GM19324 (cell line): ENCODE data around the gene TET3.

ENCODE experiments used
- ATAC-seq: cut with Tn5 transposase; IDR thresholded peaks from one replicate; pipeline ENCODE4 v1.9.1; 2021; ENCODE audit warnings: mild to moderate bottlenecking, moderate library complexity; ENCODE audit not compliant: unreplicated experiment, low FRiP score

The TET3 gene

DNA sequence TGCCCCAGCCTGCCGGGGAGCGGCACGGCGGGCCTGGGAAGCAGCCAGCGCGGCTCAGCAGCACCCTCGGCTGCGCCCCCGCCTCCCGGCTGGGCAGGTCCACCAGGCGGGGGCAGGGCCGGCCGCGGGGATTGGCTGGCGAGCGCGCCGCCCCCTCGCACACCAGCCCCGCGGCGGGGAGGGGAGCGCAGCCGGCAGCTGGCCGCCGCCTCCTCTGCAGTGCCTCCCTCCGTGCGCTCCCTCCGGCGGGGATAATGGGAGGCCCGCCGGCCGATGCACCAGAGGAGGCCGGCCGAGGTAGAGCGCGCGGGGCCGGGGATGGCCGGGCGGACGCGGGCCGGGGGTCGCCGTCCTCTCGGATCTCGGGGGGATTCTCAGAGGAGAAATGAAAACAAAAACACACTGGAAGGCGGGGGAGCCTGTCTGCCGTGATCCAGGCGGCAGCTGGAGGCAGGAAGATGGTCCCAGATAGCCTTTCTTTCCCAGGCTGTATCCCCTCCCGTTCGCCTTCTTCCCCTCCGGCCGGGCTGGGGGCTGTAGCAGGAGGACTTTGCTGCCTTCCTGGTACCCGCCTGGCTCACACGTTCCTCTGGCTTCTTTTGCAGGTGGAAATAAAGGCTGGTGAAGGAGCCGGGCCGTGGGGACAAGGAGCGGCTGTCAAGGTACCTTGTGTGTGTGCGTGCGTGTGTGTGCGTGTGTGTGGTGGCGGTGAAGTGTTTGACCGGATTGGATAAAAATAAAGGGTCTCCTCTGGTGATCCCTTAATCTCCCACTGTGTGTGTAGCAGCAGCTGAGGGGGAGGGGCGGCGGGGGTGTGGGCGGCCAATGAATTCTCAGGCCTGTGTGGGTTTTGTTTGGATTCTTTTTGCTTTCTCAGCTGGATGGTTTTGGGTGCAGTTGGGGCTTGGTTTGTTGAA is 18.1 kb downstream of the TET3 start:
- ATAC-seq: peak; percentile 94

DNA sequence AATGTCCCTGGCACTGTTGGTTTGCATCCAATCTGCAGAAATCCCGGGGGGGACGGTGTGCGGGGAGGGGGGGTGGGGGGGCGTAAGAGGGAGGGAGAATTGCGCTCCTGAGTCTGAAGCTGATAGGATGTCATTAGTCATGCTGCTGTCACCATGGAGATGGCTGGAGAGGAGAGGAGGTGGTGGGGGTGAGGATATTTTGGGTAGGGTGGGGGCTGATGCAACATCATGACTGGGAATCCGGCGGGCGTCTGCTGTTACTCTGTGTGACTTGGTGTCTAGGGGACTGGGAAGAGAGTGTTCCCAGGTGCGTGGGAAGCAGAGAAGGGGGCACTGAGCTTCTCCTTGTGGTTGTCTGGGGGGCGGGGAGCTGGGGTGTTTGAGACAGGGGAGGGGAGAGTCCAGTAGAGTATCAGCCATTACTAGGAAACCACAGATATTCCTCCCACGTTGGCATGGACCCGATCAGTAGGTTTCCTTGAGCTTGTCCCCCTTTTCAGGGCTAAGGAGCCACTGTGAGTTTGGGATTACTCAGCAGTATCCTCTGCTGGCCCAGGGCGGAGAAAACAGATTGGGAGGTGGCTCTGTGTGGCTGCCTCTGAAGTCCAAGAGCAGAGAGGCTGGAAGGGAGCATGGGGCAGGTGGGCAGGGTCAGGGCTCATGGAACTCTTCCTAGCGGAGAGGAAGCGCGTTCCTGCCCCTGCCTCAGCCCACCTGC is 18.9 kb downstream of the TET3 start:
- no peak for ATAC-seq

DNA sequence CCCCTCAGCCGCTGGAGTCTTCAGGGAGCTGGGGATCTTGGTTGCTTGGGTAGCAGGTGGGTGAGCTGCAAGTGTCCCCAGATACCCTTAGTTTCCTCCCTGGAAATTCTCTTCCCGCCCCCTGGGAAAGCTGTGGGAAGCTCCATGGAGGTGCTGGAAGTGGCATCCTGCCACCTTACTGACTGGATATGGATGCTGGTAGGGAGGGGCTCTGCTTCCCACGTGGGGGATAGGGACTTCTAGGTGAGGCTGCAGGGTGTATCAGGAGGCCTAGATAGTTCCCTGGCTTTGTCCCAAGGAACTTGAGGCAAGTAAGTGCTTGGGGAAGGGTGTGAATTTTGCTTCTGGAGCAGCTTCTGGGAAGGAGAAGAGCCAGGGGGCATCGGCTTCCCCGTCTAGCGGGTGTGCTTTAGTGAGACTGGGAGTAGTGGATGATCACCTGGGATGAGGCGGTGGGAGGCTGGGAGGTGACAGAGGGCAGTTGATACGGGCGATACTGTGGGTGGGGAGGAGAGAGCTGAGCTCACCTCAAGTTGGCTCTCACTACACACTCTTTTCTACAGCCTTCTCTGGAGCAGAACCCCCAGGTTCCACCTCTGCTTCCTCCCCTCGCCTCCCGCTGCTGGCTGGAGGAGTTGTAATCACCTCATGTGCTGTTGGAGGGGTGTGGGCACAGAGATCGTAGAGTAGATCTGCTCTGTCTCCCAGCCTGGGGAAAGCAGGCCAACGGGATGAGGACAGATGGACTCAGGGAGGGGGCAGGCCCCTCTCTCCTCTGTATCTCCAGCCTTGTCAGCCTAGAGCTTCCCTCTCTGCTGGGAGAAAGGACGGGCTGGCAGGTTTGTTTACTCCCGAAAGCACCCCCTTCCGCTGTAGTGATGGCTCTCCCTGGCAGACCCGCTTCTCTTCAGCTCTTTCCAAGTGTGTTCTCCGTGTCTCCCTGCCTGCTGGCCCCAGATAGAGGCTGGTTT is 19.8 kb downstream of the TET3 start:
- no peak for ATAC-seq

DNA sequence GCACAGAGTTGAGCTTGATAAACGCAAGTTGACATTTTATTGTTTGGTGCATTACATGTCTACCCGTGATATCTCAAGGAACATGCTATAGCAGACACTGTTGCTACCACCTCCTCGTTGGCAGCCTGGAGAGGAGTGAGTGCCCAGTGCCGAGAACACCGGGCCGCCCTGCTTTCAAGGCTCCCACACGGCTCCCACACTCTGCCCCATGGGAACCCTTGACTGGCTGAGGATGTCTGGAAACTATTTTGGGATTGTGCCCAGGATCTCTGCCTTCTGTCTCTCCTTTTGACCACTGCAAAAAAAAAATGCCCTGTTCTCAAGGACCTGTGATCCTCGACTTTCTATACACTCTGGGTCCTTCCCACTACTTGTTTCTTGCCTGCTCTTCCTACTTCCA is 21.1 kb downstream of the TET3 start:
- no peak for ATAC-seq

DNA sequence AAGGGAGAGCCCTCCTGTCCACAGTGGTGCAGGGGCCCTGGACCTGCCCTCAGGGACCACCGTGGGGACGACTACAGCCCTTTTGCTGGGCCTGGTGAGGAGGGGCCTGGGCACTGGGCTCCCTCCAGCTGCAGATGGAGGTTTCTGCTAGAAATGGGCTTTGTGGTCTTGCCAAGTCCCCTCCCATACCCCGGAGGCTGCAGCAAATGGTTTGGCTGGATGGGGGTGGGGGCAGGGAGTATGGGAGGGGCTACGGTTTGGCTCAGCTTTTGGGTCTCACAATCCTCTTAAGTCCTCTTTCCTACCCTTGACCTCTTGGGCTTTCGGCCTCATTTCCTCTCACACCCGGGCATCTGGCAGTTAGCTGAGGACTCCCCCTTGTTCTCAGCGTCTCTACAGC is 21.7 kb downstream of the TET3 start:
- ATAC-seq: no peak

DNA sequence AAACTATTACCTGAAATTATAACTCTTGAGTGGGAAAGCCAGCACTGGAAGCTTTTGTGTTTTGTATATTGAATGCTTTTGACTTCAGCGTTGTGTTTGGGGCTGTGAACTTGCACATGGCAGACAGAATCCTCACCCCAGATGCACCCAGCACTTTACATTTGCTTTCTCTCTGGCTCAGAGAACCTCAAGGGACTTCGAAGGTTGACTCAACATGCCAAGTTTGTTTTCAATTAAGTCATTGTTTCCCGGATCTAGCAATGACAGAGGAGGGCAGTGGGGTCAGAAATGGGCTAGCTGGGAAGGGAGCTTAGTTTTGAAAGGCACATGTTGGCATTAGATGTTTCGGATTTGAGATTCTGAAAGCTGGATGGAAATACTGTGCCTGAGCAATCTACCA is 22.4 kb downstream of the TET3 start:
- no peak for ATAC-seq

DNA sequence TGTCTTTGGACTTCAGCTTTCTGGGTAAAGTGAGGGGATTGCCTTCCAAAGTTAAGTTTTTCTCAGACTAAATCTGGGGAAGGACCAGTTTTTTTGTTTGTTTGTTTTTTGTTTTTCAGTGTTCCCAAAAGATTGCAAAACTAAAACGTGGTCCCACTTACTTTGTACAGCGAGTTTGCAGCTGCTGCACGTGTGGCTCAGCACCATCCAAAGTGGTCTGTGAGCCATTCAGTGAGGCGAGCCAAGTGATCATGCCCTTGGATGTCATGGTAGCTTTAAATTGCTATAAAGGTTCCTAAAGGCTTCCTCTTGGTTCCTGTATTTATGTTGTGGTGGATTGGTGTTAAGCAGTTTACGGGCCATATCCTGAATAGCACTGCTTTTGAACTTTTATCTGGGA is 23.0 kb downstream of the TET3 start:
- ATAC-seq: no peak

DNA sequence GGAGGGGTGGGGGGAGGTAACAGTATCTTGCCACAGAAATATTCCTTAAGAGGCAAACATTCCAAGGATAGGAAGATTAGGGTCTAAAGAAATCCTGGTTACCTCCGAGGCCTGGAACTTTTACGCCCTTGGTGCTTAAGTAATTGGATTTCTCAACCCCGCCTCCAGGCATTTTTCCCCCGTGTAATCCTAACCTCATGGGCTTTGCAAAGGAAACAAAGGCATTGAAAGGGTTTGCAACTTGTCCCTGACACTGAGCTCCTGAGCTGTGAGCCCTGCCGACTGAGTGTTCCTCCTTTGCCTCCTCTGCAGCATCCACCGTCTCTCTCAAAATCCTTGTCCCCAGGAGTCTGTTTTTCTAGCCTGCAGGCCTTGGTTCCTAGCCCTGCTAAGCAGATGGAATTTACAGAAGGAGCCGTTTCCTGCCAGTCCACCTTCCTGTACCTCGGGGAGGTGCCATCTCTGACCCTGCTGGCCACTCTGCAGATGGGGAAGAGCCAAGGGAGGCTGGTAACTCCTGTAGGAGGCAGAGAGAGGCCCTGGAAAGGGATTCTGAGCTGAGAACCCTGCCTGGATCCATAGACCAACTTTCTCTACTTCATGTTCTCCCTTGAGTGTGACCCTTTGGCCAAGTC is 24.2 kb downstream of the TET3 start:
- ATAC-seq: no peak

DNA sequence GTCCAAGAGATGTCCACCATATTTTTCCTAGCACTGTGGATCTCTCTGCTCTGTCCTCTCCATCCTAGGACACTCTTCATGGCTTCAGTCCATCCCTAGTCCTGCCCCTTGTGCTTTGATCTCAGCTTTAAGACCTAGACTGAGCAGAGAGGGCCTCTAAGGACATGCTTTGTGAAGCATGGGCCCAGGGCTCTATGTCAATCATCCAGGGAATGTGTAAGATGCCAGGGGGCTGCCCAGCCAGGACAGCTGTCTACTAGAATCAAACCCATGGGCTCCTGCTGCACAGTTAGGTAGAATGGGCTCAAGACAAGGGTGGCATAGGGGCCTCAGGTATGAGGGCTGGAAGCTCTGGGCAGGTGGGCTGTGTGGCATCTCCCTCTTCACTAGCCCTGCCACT is 24.9 kb downstream of the TET3 start:
- no peak for ATAC-seq

DNA sequence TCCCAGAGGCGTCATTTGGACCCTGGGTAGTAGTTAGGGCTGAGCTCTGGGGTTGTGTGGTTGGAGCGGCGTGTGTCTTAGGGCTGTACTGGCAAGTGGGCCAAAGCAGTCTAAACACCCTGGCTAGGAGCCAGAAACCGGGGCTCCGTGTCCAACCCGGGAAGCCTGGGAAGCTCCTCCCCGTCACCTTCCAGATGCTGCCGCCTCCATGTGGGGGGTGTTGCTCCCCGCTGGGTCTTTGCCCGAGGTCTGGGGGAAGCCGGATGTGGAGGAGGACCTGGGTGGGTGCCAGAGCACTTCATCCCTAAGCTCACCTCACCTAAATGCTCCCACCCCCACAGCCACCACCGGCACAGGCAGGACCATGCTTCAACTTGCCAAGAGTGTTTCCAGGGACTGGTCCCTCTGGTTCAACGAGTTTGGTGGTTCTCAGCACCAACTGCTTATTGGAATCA is 25.4 kb downstream of the TET3 start:
- ATAC-seq: no peak

DNA sequence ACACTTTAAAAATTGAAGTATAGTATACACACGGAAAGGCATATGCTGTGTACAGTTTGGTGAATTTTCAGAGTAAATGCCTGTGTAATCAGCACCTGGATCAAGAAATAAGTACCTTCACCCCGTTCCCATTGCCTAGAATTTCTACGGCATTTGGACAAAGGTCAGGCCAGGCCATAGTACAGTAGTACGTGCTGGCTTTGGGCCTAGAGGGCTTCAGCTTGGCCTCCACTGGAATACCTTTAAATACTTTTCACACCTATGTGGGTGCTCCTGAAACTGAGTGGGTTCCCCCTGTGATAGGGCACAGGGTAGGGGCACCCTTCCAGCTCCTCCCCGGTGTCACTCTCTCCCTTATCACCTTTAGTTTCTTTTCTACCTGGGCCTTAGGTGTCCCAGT is 26.5 kb downstream of the TET3 start:
- no peak for ATAC-seq

DNA sequence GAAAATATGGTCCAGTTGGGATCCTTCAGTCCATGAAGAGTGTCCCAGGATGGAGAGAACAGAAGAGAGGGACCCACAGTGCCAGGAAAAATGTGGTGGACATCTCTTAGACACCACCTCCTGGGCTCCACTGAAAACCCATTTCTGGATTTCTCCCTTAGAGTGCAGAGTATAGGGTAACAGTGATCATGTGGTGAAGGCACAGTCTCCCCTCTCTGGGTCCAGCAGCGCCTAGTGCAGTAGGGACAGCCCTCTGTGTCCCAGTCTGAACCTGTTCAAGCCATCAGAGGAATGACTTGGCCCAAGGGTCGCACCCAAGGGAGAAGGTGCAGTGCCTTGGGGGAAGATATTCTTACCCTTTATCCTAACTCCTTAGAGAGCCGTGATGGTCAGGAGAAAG is 30.1 kb downstream of the TET3 start:
- no peak for ATAC-seq

DNA sequence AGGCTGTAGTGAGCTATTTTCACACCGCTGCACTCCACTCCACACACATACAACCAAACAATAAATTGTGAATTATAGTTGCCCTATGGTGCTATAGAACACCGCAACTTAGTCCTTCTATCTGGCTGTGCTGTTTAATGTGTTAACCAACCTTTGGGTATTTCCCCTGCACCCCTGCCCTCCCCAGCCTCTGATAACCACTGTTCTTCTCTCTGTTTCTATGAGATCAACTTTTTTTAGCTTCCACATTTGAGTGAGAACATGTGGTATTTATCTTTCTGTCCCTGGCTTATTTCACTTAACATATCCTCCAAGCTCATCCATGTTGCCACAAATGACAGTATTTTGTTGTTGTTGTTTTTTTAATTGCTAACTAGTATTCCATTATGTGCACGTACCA is 32.5 kb downstream of the TET3 start:
- ATAC-seq: no peak

DNA sequence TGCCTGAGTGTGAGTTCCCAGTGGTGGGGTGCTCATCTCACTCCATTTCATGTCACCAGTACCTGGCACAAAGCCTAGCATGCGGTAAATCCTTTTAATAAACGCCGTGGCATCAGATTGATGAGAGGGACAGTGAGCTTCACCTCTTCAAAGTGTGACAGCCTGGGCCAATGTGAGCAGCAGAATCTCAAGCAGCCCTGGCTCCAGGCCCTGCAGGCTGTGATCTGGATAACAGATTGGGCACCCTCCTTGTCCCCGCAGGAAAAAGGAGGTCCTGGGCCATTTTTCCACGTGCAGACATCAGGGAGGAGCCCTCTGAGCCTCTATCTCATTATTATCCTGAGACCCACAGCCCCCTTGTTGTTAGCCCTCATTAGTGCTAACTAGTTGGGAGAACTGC is 34.8 kb downstream of the TET3 start:
- ATAC-seq: no peak

DNA sequence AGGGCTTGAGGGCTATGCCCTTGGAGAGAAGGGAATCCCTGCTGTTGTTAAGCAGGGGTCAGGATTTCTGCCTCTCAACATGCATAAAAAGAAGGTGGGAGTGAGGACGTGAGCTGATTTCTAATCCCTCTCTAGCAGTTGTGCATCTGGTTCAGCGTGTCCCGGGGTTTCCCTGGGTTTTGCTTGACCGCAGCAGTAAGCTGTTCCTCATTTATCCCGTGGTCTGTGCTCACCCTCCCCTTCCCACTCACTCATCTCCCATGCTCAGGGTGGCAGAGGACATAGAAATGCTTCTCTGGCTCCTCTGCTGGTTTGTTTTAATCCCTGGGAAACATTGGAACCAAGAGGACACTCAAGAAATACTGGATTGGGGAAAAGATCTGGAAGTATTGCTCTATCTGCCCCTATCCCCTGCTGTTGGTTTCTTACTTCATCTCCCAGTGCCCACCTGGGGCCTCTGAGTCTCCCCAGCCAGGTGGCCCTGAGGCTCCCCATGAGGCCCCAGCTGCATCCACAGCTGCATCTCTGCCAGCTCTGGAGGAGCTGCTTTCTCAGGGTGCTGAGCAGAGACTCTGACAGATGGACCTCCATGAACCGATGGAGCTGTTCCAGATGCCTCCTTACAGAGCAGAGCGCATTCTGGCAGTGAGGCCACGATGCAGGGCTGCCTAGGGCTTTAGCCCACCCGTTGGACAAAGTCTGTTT is 36.1 kb downstream of the TET3 start:
- no peak for ATAC-seq

DNA sequence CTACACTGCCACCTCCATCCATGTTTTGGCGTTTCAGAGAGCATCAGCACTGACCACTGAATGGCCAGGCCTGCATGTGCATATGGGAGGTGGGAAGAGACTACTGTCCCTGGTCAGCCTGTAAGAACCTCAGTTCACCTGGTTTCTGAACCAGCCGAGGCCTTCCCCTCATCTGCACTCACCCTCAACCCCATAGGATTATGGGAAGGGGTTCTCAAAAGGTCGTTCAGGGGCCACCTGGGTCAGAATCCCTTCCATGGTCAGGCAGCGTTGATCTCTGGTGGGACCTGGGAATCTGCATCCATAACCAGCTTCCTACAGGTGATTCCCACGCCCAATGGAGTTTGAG is 36.7 kb downstream of the TET3 start:
- ATAC-seq: no peak

DNA sequence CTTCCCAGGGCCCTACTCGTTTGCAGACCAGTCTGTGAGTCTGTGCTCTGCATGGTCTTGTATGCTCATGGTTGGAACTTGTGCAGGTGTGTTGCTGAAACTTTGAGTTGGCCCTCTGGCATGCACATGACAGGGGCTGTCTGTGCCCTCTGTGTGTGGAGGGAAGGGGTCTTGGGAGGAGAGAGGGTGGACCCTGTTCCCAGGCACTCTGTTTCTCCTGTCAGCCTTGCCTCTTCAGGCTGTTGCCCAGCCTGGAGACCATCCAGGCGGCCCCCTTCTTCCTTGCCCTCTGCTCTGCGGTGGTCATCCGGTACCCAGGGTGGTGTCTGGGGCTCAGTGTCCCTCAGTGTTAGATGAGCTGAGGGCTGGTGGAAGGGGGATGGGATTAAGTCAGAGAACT is 39.5 kb downstream of the TET3 start:
- no peak for ATAC-seq

DNA sequence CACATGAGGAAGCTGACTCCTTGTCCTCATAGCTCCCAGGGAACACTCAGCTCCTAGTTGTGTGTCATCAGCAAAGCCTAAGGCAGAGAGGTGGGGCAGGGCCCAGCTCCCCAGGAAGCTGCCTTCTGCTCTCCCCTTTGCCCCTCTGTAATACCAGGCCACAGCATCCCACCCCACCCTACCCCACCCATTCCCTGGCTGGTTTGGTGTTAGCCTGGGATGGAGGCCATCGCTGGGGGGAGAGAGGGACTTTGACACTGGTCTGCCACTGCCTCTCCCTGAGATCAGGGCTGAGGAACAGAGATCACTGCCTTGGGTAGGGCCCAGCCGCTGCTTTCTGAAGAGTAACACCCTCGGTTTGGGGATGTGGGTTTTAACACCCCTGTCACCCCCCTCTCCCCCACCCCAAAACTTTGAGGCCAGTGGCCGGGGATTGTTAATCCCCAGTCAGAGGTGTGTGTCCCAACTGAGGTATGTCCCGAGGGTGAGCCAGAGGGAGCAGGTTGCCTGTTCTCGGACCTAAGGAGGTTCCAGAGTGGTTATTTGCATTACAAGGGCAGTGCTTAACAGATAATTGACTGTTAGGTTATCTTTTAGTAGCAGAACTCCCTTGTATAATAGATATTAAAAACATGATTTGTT is 41.4 kb downstream of the TET3 start:
- ATAC-seq: no peak

DNA sequence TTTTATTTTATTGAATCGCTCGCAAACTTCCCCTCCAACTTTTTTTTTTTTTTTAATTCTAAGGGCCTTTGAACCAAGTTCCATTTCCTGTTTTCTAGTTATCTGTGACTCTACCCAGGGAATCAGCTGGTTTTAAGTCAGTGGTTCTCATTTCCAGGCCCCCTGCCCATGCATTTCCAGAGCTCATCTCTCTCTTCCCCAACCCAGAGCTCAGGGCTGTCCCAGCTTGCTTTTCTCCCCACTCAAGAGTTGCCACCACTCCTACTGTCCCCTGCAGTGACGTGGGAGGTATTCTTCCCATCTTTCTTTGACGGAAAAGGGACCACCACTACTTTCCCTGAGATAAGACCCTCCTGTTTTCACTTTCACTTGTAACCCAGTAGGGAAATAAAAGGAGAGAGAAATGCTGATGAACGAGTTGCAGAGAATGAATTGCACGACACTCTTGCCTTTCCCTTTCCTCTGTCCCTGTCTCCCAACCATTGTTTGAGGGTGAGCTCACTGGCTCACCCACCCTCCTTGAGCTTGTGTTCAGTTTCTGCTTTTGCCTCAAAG is 42.1 kb downstream of the TET3 start:
- ATAC-seq: no peak
